Breast epithelium (tissue), 3 donors: ENCODE measurements around the gene MYOZ2.

Experiments
- CTCF ChIP-seq, 3 donors: fragments of 450-650 bp; IDR thresholded peaks; one replicate each; pipeline ENCODE4 v1.5.1; 2016 to 2017; ENCODE audit warnings: antibody characterized with exemption in 3 of 3, mild to moderate bottlenecking in 3 of 3, moderate library complexity in 3 of 3
- POLR2A ChIP-seq: fragments of 450-650 bp; IDR thresholded peaks from one replicate; pipeline ENCODE4 v1.6.1; 2016; ENCODE audit warnings: antibody characterized with exemption, mild to moderate bottlenecking, moderate library complexity
- POLR2AphosphoS5 ChIP-seq, 3 donors: sonication (generic); formaldehyde crosslinking; IDR thresholded peaks; one replicate each; pipeline ENCODE4 v1.6.1; 2017; ENCODE audit warnings: antibody characterized with exemption in 3 of 3

- no peak for TF ChIP-seq CTCF (IDR thresholded peaks at IDR 0.05)
- TF ChIP-seq POLR2AphosphoS5 (IDR thresholded peaks at IDR 0.05), result no peak
- TF ChIP-seq POLR2A, result no peak
Measured at GRCh38 chr4:119116021-119116420, 19.6 kb upstream of the MYOZ2 start.
